Neural cell (in vitro differentiated cells): ENCODE data around the gene KCTD15. TPM values are rescaled to one million over a fixed set of nuclear protein-coding genes. Genes with fewer than 3 reads are reported as not detected.

Experiments used
- H2AFZ ChIP-seq: fragments of 200-600, 300-800 bp; sonication (generic), shearing (Covaris generic); 2 replicates; pipeline ENCODE4 v1.6.0; 2014; ENCODE audit warnings: low read depth, mild to moderate bottlenecking, antibody characterized with exemption, low read length, moderate library complexity
- H3F3A ChIP-seq: fragments of 200-600 bp; shearing (Covaris generic); 2 replicates; pipeline ENCODE4 v1.6.1; 2016; ENCODE audit warnings: mild to moderate bottlenecking, moderate library complexity, mixed read lengths, antibody characterized with exemption, low read length; ENCODE audit not compliant: insufficient read depth, poor library complexity, severe bottlenecking
- H3K27ac ChIP-seq: fragments of 200-600, 300-800 bp; sonication (generic), shearing (Covaris generic); 2 replicates; pipeline ENCODE4 v1.5.1; 2014; ENCODE audit warnings: mild to moderate bottlenecking, low read length, moderate library complexity
- H3K27me3 ChIP-seq: fragments of 300-800, 200-600 bp; sonication (generic), shearing (Covaris generic); 2 replicates; pipeline ENCODE4 v1.6.0; 2014; ENCODE audit warnings: mild to moderate bottlenecking, low read depth, low read length, moderate library complexity; ENCODE audit not compliant: insufficient read depth
- H3K36me3 ChIP-seq: fragments of 300-800, 200-600 bp; sonication (generic), shearing (Covaris generic); 2 replicates; pipeline ENCODE4 v1.5.1; 2014; ENCODE audit warnings: mild to moderate bottlenecking, antibody characterized with exemption, low read length, moderate library complexity; ENCODE audit not compliant: insufficient read depth
- H3K4me2 ChIP-seq: fragments of 300-800, 200-600 bp; sonication (generic), shearing (Covaris generic); 2 replicates; pipeline ENCODE4 v1.6.0; 2014; ENCODE audit warnings: mild to moderate bottlenecking, low read length
- H3K4me3 ChIP-seq: fragments of 300-800, 200-600 bp; sonication (generic), shearing (Covaris generic); 2 replicates; pipeline ENCODE4 v1.5.1; 2014; ENCODE audit warnings: mild to moderate bottlenecking, low read length, moderate library complexity
- H3K79me2 ChIP-seq: fragments of 200-600 bp; shearing (Covaris generic); replicated peaks from 2 replicates; pipeline ENCODE4 v1.6.0; 2014; ENCODE audit warnings: mild to moderate bottlenecking, low read length, moderate library complexity; ENCODE audit not compliant: insufficient read depth
- H3K9ac ChIP-seq: fragments of 300-800, 200-600 bp; sonication (generic), shearing (Covaris generic); 2 replicates; pipeline ENCODE4 v1.6.1; 2016; ENCODE audit warnings: mild to moderate bottlenecking, low read length, mixed read lengths
- H3K9me2 ChIP-seq: fragments of 200-600 bp; shearing (Covaris generic); 2 replicates; pipeline ENCODE4 v1.6.1; 2016; ENCODE audit warnings: mild to moderate bottlenecking, low read length, mixed read lengths; ENCODE audit not compliant: insufficient read depth
- H3K9me3 ChIP-seq: fragments of 200-600, 300-800 bp; sonication (generic), shearing (Covaris generic); 2 replicates; pipeline ENCODE4 v1.6.1; 2016; ENCODE audit warnings: mild to moderate bottlenecking, mixed run types, low read length, moderate library complexity, mixed read lengths
- H4K20me1 ChIP-seq: fragments of 200-600 bp; shearing (Covaris generic); 2 replicates; pipeline ENCODE4 v1.6.1; 2016; ENCODE audit warnings: mild to moderate bottlenecking, mixed run types; ENCODE audit not compliant: insufficient read depth
- EP300 ChIP-seq: fragments of 450-650 bp; conservative IDR thresholded peaks from 2 replicates; pipeline ENCODE4 v1.6.1; 2014; ENCODE audit warnings: antibody characterized with exemption, mild to moderate bottlenecking, moderate library complexity; ENCODE audit not compliant: poor library complexity, severe bottlenecking
- EZH2 ChIP-seq: fragments of 200-600, 300-800 bp; shearing (Covaris generic), sonication (generic); IDR thresholded peaks from 2 replicates; pipeline ENCODE4 v1.6.1; 2014; ENCODE audit warnings: antibody characterized with exemption, low read length, borderline replicate concordance, mild to moderate bottlenecking; ENCODE audit not compliant: insufficient read depth, poor library complexity, severe bottlenecking
- MXI1 ChIP-seq: fragments of 450-650 bp; conservative IDR thresholded peaks from 2 replicates; pipeline ENCODE4 v1.6.1; 2014; ENCODE audit warnings: antibody characterized with exemption, mild to moderate bottlenecking; ENCODE audit not compliant: poor library complexity, severe bottlenecking
- POLR2AphosphoS5 ChIP-seq: IDR thresholded peaks from 2 replicates; pipeline ENCODE4 v1.6.1; 2012
- RAD21 ChIP-seq: fragments of 450-650 bp; conservative IDR thresholded peaks from 2 replicates; pipeline ENCODE4 v1.6.1; 2014; ENCODE audit warnings: antibody characterized with exemption, mild to moderate bottlenecking, moderate library complexity
- SMC3 ChIP-seq: fragments of 450-650 bp; conservative IDR thresholded peaks from 2 replicates; pipeline ENCODE4 v1.6.1; 2014; ENCODE audit warnings: antibody characterized with exemption, mild to moderate bottlenecking, moderate library complexity; ENCODE audit not compliant: poor library complexity
- TAF1 ChIP-seq: IDR thresholded peaks from 2 replicates; pipeline ENCODE4 v1.6.1; 2012; ENCODE audit warnings: low read depth
- polyA plus RNA-seq: library from polyadenylated mRNA; depleted of rRNA; stranded (reverse); fragments of >200 nt; gene quantifications from 2 replicates; pipeline ENCODE4 v1.2.3, GENCODE V29; 2014
- TF ChIP-seq, protein P1 (sequence below): fragments of 450-650 bp; IDR thresholded peaks from 2 replicates; pipeline ENCODE4 v1.5.1; 2014; ENCODE audit warnings: antibody characterized with exemption, mild to moderate bottlenecking, moderate library complexity; ENCODE audit not compliant: poor library complexity, severe bottlenecking
- TF ChIP-seq, protein P2 (sequence below): IDR thresholded peaks from 2 replicates; pipeline ENCODE4 v1.6.1; 2012; ENCODE audit warnings: borderline replicate concordance

Gene KCTD15
- polyA plus RNA-seq, 1 donor from 2014 or later: 67.9 TPM

DNA sequence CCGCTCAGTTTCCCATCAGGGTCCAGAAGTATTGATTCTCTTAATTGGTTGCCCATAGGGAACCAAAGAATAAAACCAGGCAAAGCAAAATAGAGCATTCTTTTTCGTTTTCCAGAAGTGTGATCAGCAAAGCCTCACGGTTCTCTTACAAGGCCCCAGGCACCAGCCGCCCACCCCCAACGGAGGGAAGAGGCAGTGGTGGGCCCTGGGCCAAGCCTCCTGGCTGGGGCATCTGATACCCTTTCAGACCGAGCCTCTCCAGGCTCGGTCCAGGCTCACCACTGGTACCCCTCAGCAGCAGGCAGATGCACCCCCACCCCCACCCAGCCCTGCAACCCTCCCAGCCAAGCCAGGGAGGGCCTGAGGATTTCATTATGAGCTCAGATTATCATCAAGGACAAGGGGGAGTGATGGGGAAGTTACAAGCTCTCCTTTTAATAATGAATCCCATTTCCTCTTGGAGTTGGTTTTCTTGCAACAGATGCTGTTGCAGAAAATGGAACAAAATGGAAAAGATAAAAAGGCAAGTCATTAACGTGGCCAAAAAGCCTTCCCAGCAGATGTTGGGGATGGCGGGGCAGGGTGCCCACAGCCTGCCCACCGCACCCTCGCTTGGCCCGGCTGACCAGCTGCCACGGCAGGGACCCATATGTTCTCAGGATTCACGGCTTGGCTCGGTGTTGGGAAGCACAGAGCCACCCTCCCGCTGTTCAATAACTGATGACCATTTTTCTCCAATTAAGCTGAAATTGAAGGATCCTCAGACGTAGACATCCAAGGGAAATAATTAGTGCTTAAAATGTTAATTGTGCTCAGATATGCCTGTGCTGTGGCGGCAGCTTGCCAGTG, 45.9 kb upstream of the KCTD15 start:
- Histone ChIP-seq H3K79me2 (no peaks in the 10 kb centered on the region), H3K9me2 (no peaks in the 10 kb centered on the region), H3F3A (no peaks in the 10 kb centered on the region), H3K27me3 (no peaks in the 10 kb centered on the region), H3K9ac (no peak overlapping the region), H3K27ac (no peak overlapping the region), H3K36me3 (no peaks in the 10 kb centered on the region), H3K4me2 (no peak overlapping the region), H3K9me3 (no peaks in the 10 kb centered on the region), H4K20me1 (no peaks in the 10 kb centered on the region), H2AFZ (no peak overlapping the region), H3K4me3 (no peak overlapping the region)
- no peak for TF ChIP-seq EZH2
- TF ChIP-seq, protein P1, sequence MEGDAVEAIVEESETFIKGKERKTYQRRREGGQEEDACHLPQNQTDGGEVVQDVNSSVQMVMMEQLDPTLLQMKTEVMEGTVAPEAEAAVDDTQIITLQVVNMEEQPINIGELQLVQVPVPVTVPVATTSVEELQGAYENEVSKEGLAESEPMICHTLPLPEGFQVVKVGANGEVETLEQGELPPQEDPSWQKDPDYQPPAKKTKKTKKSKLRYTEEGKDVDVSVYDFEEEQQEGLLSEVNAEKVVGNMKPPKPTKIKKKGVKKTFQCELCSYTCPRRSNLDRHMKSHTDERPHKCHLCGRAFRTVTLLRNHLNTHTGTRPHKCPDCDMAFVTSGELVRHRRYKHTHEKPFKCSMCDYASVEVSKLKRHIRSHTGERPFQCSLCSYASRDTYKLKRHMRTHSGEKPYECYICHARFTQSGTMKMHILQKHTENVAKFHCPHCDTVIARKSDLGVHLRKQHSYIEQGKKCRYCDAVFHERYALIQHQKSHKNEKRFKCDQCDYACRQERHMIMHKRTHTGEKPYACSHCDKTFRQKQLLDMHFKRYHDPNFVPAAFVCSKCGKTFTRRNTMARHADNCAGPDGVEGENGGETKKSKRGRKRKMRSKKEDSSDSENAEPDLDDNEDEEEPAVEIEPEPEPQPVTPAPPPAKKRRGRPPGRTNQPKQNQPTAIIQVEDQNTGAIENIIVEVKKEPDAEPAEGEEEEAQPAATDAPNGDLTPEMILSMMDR: no peak
- TF ChIP-seq TAF1: no peak
- TF ChIP-seq, protein P2, sequence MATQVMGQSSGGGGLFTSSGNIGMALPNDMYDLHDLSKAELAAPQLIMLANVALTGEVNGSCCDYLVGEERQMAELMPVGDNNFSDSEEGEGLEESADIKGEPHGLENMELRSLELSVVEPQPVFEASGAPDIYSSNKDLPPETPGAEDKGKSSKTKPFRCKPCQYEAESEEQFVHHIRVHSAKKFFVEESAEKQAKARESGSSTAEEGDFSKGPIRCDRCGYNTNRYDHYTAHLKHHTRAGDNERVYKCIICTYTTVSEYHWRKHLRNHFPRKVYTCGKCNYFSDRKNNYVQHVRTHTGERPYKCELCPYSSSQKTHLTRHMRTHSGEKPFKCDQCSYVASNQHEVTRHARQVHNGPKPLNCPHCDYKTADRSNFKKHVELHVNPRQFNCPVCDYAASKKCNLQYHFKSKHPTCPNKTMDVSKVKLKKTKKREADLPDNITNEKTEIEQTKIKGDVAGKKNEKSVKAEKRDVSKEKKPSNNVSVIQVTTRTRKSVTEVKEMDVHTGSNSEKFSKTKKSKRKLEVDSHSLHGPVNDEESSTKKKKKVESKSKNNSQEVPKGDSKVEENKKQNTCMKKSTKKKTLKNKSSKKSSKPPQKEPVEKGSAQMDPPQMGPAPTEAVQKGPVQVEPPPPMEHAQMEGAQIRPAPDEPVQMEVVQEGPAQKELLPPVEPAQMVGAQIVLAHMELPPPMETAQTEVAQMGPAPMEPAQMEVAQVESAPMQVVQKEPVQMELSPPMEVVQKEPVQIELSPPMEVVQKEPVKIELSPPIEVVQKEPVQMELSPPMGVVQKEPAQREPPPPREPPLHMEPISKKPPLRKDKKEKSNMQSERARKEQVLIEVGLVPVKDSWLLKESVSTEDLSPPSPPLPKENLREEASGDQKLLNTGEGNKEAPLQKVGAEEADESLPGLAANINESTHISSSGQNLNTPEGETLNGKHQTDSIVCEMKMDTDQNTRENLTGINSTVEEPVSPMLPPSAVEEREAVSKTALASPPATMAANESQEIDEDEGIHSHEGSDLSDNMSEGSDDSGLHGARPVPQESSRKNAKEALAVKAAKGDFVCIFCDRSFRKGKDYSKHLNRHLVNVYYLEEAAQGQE: no peak
- no peak for TF ChIP-seq SMC3
- TF ChIP-seq POLR2AphosphoS5: no peak
- no peak for TF ChIP-seq RAD21
- no peak for TF ChIP-seq MXI1
- no peak for TF ChIP-seq EP300

DNA sequence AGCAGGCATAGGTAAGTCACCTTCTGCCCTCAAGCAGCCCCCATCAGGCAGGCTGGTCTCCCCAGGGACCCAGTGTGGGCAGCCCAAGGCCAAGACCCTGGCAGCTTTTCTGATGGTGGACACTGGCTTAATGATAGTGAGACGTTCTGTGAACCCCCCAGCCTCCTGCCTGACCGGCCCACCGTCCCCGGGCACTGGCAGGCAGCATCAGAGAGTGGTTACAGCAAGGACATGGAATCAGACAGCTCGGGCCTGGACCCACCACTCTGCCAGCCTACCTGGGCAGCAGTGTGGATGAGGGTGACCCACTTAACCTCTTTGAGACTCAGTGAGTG, 45.3 kb upstream of the KCTD15 start:
- Histone ChIP-seq H2AFZ (no peak overlapping the region), H3K36me3 (no peaks in the 10 kb centered on the region), H3K79me2 (no peaks in the 10 kb centered on the region), H3K27me3 (no peaks in the 10 kb centered on the region), H3K9me2 (no peaks in the 10 kb centered on the region), H3F3A (no peaks in the 10 kb centered on the region), H4K20me1 (no peaks in the 10 kb centered on the region), H3K9ac (no peak overlapping the region), H3K9me3 (no peaks in the 10 kb centered on the region), H3K27ac (no peak overlapping the region), H3K4me2 (no peak overlapping the region), H3K4me3 (no peak overlapping the region)
- TF ChIP-seq, protein P1: no peak
- no peak for TF ChIP-seq EP300
- TF ChIP-seq RAD21: no peak
- TF ChIP-seq MXI1: no peak
- no peak for TF ChIP-seq EZH2
